GM13976 (cell line): ENCODE results near the gene GJA5.

Experiments used
- DNase-seq: peaks from one replicate; pipeline ENCODE4 v3.0.0; 2012; ENCODE audit warnings: low spot score
- in situ Hi-C: fragments of 300-500 bp; cut with MboI; formaldehyde crosslinking; loops from one replicate; pipeline ENCODE4 v1.12.0; 2022; ENCODE audit warnings: low sequenced_read_pairs, mixed read lengths, inconsistent platforms; ENCODE audit not compliant: unreplicated experiment
- TF ChIP-seq, protein P1 (sequence below): IDR thresholded peaks from 2 replicates; pipeline ENCODE4 v1.5.1; 2012; ENCODE audit warnings: borderline replicate concordance, mild to moderate bottlenecking; ENCODE audit not compliant: insufficient read depth; ENCODE audit errors: extremely low read depth, missing control alignments, control extremely low read depth

The GJA5 gene

DNA sequence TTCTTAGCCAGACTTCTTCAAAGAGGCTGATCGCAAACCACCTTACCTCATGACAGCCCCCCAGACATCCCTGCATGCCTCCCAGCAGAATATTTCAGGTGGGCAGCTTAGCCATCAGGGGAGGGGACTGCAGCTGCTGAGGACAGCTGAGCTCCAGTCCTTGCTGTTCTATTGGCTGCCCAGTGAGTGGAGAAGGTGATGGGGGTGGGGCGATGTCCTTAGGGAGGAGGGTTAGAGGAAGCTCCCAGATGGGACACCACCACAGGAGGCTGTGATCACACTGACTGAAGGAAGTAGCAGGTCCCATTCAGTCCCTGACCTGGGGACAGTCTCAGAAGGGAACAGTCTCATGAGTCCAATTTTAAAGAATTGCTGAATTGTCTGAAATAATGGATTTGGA, 38.3 kb downstream of the GJA5 start:
- TF ChIP-seq, protein P1, sequence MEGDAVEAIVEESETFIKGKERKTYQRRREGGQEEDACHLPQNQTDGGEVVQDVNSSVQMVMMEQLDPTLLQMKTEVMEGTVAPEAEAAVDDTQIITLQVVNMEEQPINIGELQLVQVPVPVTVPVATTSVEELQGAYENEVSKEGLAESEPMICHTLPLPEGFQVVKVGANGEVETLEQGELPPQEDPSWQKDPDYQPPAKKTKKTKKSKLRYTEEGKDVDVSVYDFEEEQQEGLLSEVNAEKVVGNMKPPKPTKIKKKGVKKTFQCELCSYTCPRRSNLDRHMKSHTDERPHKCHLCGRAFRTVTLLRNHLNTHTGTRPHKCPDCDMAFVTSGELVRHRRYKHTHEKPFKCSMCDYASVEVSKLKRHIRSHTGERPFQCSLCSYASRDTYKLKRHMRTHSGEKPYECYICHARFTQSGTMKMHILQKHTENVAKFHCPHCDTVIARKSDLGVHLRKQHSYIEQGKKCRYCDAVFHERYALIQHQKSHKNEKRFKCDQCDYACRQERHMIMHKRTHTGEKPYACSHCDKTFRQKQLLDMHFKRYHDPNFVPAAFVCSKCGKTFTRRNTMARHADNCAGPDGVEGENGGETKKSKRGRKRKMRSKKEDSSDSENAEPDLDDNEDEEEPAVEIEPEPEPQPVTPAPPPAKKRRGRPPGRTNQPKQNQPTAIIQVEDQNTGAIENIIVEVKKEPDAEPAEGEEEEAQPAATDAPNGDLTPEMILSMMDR = no peak
- no peak for DNase-seq
- in situ Hi-C loops = no loop called here

GRCh38 chr1:147721716-147722115, 38.7 kb downstream of the GJA5 start:
- no peak for DNase-seq
- in situ Hi-C loops = no loop called here
- TF ChIP-seq, protein P1 = no peak

- in situ Hi-C loops = no loop called here
- DNase-seq = no peak
- TF ChIP-seq, protein P1 = no peak
Observed at GRCh38 chr1:147720557-147720956, 39.8 kb downstream of the GJA5 start.

GRCh38 chr1:147719711-147720225, 40.6 kb downstream of the GJA5 start:
- TF ChIP-seq, protein P1 = no peak
- in situ Hi-C loops = no loop called here
- DNase-seq = no peak

DNA sequence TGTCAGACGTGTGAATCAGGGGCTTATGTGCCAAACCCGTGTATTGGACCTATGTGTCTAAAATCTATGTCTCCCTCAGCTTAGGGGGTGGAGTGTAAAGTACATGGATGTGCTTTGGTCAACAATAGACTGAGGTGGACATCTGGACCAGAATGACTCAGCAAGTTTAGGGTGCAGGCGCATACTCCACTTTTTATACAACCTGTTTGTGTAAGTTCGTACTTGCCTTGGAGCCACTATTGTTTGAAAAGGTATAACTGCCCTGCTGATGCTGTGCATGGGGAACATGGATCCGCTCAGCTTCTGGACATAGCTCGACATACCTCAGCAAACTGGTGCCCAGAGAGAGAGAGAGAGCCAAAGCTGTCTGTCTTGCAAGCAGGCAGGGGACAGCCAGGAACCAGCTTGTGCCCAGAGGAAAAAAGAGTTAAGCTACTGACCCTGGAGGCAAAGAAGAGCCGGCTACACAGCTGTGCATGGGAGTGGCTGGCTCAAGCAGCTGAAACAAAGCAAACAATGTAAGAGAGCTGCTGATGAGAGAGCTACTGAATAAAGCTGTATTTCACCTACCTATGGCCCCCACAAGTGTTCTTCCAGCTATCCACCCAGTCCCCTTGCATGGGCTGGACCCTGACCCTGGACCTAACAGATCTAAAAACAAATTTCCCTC, 41.2 kb downstream of the GJA5 start:
- TF ChIP-seq, protein P1 = no peak
- in situ Hi-C loops = no loop called here
- DNase-seq = no peak

DNA sequence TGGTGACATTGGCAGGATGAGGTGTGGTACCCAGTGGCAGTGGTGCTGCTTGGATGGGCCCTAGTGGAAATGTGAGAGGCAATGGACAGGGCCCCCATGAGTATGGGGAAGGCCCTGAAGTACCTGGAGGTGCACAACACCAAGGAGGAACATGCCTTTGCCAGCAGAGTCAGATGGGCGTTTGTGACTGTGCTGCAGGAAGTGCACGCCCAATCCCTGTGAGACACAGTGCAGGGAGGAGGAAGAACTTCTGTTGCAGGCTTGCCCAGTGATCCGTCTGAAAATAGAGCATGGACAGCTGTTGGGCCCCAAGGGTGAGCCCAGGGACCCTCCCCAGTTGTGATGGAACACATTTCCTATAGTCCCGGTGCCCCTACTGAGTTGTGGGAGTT, 42.7 kb downstream of the GJA5 start:
- in situ Hi-C loops = no loop called here
- no peak for DNase-seq
- TF ChIP-seq, protein P1 = no peak
